Left lobe of liver (tissue), 2 donors: ENCODE measurements around the gene CEMIP2. TPM values are rescaled to one million over a fixed set of nuclear protein-coding genes. Genes with fewer than 3 reads are reported as not detected.

Experiments
- ATAC-seq: fragments of 200-7000 bp; cut with Tn5 transposase; one replicate; pipeline ENCODE4 v1.9.1; 2020; ENCODE audit warnings: mild to moderate bottlenecking, moderate library complexity
- DNase-seq: peaks from one replicate; pipeline ENCODE4 v3.0.0-alpha.2; 2020; ENCODE audit warnings: low spot score
- total RNA-seq: library from RNA; stranded (reverse); gene quantifications from one replicate; pipeline ENCODE4 v1.2.1, GENCODE V29; 2021
- donor health status: DM: no; HTN: no; CAD: no; lungs with moderate emphysema.
- donor health status: DM: no; HTN: yes; CAD: no.

CEMIP2 gene
- total RNA-seq, 1 donor from 2014 or later: 43.3 TPM

DNA sequence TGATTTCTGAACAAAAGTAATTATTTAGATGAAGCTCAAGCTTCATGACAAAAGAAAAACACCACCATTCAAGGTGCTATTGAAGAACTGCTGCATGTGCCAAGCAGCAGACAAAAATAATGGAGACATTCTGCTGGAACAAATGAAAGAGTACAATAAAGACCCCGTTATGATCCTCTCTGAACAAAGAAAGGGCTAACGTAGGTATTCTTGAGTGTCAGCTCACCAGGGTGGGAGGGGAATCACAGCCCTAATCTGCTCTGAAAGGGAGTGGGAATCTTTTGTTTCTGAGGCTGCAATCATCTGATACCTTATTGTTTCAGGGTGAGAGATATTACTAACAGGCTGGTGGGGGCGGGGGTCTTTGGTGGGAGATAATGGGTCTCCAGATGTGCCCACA is 15.4 kb downstream of the CEMIP2 start:
- DNase-seq (no peak), ATAC-seq (no peak)

DNA sequence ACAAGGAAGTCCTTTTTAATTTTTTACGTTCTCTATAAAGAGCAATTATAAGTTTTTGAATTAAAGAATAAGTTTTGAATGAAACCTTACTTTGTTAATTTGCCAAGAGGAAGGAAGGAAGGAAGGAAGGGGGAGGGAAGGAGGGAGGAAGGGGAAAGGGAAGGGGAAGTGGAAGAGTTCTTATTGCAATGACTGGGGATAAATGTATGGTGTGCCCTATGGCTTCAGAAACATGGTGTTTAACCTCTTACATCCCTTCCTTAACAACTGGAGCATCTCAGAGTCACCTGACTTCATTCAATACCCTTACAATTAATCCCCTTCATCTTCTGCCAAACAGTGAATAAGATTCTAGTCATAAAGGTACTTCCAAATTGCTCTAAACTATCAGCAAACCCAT is 16.0 kb downstream of the CEMIP2 start:
- ATAC-seq (no peak), DNase-seq (no peak)

DNA sequence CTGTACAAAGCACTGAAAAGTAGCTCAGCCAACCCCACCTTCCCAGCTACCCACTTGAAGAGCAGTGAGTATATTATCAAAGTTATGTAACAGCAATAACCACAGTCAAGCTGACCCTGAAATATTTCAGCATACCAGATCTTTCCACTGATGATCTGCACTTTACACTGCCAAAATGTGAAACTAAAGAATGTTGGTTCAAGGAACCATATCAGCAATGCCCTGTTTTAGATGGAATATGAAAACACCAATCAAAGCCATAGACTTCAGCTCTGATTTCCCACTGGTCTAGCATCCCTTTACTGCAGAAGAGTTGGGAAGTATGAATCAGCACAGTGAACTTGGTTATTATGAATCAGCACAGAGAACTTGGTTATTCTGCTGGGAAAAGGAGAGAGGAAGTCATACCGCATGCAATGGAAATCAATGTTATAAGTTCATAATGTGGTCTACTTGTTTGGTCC is 20.0 kb downstream of the CEMIP2 start:
- DNase-seq: no peak
- no peak for ATAC-seq

DNA sequence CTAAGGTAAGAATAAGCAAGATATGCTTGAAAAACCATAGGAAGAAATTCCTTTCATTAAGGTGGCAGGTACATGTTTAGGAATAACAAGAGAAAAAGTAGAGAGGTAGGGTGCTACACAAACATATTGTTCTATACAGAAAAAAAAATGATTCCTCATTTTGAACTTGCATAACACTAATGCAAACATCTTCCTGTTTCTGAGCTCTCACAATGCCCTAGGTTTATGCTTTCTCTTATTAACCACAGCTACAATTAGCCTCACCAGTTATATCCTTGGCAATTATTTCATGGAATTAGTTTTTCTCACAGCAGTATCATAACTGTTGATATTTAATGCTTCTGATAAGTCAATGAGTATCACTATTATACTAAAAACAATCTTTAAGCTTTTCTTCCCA is 20.7 kb downstream of the CEMIP2 start:
- DNase-seq (no peak), ATAC-seq (no peak)

DNA sequence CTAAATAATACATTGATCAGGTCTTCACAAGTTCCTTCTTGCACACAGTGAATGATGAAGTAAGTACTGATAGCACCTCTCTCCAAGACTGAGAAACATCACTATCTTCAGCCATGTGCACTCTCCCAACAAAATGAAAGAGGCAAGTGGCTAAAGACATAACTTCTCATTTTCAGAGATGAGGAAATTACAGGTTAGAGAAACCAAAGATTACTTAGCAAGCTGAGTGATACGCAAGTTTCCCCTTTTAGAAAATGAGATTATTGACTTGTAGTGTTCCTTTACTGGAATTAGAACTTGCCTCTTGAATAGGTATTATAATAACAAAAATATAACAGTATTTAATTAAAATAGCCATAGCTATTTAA is 21.6 kb downstream of the CEMIP2 start:
- DNase-seq (no peak), ATAC-seq (no peak)

DNA sequence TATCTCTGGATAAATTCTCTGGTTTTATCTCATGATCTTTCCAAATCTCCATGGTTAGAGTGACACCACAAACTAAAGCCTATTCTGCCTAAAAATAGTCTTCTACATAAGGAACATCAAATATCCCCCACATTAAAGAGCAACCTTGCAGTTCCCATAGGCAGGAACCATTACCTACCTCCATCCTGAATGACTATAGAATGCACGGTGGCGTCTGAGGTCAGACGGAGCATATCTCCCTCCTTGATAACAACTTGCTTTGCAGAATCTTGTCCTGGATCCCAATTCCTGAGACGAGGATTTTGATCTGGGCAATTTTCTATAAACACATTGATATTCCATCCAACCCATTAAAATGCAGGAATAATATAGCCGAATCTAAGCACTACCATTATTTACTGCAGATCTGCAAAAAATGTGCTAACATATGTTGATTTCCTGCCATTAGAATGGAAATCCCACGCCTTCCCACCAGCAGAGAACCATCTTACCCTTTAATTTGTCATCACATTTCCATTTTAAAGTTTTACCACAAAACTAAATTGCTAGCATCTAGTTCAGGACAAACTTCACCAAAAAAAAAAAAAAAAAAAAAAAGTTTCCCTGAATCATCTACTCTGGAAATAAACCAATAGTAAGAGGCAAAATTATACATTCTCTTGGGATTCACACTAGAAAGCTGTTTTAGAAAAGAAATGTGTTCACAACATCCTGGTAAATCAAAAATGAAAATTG is 22.1 kb downstream of the CEMIP2 start:
- no peak for ATAC-seq
- DNase-seq: no peak

DNA sequence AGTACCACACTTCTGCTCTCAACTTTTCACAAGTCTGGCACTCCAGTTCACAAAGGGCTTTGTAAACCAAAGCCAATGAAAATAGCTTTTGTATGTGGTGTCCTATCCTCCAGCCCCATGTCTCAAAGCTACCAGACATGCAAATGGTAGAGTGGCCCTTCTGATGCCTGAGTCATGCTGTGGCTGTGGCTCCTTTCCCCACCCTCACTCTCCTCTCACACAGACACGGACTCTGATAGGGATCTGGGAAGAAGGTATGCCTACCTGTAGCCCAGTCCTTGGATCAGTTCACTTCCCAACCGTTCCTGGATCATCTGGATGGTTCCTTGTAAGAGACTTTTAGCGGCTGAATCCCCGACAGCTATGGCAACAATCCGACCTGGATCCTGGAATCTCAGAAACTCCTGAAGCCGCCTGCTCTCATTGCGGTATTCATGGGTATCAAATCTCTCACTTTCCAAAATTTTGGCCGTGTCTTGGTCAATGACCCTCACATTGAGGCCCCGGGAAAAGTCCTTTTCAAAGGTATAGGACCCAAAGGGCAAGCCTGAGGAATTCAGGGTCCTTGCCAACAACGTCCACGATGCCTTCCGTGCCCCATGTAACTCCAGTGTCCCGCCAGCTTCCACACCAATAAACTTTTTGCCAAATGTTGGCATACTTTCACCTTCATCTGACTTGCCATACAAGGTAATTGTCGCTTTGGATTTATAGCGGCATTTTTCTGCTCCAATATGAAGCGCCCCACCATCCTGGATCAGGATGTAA is 23.4 kb downstream of the CEMIP2 start:
- DNase-seq: no peak
- no peak for ATAC-seq

DNA sequence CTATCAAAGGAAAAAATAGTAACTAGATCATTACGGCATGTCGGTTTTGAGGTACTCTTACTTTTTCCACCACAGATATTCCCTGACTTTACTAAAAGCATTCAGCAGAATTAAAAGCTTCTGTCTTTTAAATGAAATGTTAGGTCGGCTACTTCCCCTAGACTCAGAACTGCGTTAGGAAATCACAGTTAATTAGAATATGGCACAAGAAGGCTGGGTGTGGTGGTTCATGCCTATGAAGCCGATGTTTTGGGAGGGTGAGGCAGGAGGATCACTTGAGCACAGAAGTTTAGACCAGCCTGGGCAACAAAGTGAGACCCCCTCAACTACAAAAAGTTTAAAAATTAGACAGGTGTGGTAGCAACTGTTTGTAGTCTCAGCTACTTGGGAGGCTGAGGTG is 24.4 kb downstream of the CEMIP2 start:
- ATAC-seq (no peak), DNase-seq (no peak)

DNA sequence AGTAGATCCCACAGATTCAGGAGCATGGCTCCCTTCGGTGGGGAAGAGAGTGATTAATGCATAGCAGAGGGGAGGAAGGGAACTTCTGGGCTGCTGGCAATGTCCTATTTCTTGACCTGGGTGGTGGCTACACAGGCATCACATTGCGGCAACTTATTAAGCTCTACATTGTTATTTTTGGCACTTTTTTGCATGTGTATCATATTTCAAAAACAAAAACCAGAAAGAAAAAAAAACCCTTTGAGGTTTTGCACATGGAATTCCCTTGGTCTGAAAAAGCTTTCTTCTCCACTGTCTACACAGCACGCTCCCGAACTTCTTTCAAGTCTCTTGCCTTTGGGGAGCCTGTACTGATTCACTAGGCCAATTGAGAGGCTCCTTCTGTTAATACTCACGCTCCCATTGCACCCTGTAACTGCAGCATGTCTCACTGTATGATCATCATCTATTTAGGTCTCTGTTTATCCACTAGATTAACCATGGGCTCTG is 25.1 kb downstream of the CEMIP2 start:
- no peak for DNase-seq

DNA sequence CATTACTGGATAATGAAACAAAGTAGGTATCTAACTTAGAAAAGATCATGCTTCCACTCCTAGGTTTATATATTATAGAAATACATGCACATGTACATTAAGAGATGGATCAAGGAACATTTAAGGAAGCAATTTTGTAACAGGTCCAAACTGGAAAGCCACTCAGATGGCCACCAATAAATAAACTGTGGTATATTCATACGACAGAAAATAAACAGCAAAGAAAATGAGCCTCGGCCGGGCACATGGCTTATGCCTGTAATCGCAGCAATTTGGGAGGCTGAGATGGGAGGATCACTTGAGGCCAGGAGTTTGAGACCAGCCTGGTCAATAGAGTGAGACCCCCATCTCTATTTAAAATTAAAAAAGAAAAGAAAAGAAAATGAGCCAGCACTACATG is 25.6 kb downstream of the CEMIP2 start:
- ATAC-seq (no peak), DNase-seq (no peak)

More for the DNA sequence above, 25.1 kb downstream of the CEMIP2 start:
- ATAC-seq: no peak

DNA sequence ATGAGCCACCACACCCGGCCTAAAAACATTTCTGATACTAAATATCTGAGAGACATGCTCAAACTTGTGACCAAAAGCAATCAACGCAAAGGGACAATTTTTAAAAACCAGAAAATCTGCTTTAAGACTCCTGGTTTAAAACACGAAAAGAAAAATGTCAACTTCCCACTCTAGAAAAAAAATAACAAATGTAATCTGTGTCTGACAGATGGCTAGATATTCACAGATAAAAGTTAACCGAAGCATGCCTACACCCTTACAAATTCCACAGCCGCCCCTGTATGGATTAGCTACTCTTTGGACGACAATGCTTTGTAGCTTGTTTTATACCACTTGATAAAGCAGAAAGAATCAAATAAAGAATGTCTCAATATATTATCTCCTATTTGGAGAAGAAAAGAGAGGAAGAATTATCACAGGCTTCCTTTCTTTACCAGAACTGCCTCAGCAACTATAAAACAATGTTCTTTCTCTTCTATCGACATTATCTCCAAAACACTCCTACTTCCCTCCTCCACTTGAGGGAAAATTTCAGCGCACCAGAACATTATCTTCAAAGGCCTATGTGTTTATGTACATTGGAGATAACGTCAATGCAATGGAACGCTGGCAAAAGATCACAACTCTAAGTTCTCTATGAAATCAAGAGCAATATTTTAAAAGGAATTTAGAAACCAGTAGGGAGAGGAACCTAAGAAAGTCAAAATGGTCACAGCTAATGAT is 26.2 kb downstream of the CEMIP2 start:
- no peak for DNase-seq

DNA sequence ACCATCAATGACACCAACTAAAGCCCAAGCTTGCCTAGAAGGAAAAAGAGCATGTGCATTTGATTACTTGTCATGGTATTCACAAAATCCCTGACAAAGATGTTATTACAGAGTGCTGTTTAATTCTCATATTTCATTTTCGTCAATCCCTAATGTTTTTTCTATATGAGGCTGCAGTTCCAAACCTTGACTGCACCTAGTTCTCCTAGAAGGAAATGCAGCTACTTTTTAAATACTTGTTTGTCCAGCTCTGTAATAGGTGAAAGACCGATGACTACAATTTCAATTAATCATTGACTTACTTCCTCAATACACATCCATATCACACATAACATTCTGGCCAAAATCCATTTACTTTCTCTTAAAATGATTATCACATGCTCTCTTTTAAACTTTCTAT is 28.1 kb downstream of the CEMIP2 start:
- DNase-seq (no peak), ATAC-seq (peak; percentile 79)

More for the DNA sequence above, 26.2 kb downstream of the CEMIP2 start:
- ATAC-seq: peak; percentile 19

DNA sequence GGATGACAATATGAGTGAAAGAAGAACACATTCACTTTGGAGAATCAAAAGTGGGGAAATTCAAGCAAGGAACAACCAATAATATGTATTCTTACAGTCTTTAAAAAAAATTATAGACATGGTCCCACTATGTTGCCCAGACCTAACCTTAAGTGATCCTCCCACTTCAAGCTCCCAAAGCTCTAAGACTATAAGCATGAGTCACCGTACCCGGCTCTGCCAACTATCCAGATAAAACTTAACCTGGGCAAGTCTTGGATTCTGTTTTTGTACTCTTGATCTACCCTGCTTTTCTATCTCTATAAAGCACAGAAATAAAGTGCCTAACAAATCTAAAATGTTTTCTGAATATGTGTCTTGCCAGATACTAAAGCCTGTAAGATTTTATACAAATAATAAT is 30.9 kb downstream of the CEMIP2 start:
- ATAC-seq (peak; percentile 28), DNase-seq (no peak)

DNA sequence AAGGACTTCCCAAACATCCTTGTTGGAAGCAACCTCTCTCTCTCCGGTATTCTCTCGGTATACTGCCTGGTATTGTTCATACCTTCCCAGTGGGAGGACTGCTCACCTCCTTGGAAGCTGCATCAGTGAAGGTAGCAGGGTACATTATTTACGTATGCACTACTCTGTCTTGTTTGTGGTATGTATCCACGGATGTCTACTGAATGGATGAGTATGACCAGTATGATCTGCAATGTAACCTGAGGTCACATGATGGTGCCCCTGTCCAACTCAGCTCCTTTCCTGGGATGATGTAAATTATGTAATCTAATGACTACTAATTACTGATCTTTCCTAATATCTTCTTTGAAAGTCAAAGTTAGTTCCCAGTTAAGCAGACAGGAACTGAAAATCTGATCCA is 32.1 kb downstream of the CEMIP2 start:
- DNase-seq: no peak
- ATAC-seq: no peak

DNA sequence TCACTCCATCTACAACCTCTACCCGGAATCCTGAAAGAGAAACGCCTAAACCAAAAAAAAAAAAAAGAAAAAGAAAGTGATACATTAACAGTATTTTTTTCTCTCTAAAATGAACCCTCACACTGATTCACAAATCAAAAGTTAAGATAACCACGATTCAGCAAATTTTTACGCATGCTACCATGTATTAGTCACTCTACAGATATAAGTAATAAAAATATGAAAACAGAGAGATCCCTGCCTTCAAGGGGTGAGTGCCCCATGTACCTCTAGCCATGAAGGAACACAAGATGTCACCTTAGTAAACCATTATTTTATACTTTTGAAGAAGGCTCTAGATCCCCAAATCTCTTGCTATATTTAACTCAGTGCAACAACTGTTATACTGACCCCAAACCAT is 33.4 kb downstream of the CEMIP2 start:
- ATAC-seq (no peak), DNase-seq (no peak)

DNA sequence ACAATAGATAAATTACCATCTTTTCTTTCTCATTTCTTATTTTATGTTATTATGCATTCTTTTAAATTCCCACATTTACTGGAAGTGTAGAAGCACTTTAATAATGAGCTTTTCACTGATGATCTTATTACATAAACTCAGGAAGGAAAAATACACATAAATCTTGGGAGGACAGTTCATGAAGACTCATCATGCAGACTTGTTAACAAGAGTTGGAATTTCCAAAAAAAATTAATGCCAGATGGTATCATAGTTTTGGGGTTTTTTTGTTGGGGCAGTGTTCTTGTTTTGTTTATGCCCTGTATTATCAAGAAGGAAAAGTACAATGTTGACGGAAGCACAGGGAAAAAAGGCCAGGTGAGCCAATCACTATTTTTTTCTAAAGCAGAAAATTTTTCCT is 35.1 kb downstream of the CEMIP2 start:
- ATAC-seq (no peak), DNase-seq (no peak)

DNA sequence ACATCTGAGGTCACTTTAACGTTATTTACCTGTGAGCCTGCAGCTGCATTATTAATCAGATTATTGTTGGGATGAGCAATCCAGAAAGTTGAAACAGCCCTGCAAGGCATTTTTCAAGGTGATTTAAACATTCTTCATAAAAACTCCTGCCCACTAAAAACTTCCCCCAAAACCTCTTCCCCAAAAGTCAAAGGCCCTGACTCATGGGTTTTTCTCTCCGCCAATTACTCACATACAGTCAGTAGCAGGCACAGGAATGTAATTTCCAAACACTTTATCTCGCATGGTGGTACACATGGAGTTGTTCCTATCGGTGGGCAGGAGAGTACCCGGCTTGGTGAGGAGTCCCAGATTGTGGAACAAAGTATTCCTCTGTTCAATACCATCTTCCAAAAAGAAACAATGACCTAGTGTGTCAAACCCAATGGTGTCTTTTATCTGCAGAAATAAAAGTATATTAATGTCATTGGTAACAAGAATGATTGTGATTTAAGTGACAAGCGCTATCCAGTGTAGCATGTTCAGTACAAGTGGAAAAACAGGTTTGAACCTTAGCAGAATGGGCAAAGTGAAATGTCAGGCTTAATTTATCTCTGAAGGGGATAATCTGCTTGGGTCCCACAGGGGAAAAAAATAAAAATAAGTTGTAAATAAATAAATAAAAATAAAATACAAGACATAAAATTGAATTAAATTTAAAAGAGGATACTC is 38.3 kb downstream of the CEMIP2 start:
- ATAC-seq: no peak
- DNase-seq: no peak

DNA sequence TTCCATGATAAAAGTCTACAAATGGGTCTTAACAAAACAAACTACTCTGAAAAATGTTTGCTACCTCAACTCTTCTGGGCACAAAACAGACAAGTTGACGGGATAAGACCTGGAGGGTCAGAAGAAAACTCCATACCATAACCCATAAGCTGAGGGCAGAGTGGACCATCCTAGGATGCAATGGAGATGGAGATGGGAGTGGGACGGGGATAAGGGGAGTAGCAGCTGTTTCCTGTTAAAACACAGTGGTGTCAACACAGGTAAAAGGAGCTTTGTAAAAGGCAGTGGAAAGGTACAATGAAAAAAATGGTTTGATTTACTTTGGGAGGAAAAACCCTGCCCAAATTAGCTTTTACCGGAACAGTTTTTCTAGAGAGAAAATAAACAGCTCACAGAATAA is 41.6 kb downstream of the CEMIP2 start:
- ATAC-seq (no peak), DNase-seq (no peak)

DNA sequence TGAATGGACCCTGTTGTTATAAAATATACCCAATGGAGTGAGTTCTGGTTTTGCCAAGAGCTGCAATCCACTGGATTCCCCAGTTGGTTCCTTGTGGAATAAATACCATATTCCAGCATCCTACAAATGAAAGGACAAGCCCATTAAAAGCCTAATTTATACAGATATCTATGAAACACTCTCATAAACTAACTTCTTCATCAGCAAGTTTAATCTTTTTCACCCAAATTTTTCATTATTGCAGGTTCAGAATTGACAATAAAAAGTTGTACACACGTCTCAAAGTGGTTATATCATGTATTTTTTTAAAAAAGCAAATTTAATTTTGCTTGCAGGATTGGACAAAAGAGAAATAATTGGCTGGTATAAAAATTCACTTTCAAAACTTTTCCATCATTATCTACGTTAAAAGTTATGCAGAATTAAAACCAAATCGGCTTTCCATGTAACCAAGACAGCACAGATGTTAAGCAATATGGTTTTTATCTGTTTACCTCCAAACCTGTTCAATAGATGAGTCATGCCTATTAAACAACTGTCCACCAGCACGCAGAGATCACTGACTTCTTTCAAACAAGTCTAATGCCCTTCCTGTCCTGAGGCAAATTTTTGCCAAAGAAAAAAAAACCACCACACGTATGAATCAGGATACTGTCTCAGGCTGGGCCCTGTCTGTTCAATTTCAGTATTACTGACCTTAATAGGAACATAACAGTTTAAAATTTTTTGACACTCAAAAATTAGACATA is 42.5 kb downstream of the CEMIP2 start:
- peak; percentile 92 for ATAC-seq
- DNase-seq: peak; percentile 68

DNA sequence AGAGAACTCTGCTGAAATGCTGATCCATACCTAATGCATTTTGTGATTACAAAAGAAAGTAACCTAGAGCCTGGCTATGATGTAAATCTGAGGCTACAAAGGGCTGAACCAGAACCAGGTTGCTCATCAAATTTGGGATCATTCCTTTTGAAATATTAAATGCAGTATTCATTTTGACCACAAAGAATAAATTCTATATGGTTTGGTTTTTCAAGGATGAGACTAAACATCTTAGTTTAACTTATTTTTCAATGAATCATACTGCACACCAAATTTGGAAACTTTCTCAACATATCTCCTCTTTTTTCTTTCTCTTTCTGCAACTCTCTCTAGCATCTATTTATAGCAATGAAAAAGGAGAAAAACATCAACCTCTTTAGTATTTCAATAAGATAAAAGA is 46.5 kb downstream of the CEMIP2 start:
- DNase-seq: no peak
- no peak for ATAC-seq
